ENCODE data around the gene CNTN5.
A peak's percentile ranks its signal among the peaks of the same experiment; 100 is the strongest.

Gene CNTN5

DNA sequence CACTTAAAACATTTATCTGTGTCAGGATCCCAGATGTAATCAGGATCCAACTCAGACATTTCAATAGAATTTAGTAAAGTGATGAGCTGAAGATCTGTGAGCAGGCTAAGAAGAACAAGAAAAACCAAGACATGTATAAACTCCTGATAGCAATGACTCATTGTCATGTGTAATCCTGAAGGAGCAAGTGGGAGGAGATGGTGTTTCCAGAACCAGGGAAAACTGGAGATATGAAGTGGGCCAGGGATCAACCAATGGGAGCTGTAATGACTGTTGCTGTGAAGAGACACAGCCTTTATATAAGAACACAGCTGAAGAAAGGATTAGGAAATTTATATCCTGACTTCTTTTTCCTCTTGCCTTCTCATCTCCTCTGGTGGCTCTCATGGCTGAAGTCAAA, 983.8 kb downstream of the CNTN5 start:
- FAIRE-seq = no peak
- DNase-seq (ENCODE audit: insufficient read length, low spot score) = no peak
- no peak for TF ChIP-seq CTCF (IDR thresholded peaks at IDR 0.05; ENCODE audit: insufficient read depth, missing control alignments)

DNA sequence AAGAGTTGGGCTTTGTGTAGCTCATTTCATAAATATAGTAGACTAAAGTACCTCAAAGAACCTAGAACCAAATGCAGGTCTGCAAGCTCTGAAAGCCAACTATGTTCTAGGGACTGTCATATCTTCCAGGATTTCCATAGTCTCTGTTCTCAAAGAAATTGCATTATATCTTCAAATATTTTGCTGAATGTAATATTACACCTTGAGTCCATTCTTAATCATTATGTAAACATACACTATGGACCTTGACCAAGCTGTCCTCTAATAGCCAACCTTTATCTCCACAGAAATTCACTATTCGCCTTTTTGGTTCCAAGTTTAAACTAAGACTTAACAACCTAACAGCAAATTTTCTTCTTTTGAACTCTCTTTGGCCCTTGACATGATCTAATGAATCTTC, 987.7 kb downstream of the CNTN5 start:
- FAIRE-seq = peak; percentile 11
- no peak for TF ChIP-seq CTCF (IDR thresholded peaks at IDR 0.05; ENCODE audit: insufficient read depth, missing control alignments)
- DNase-seq (ENCODE audit: insufficient read length, low spot score) = no peak

DNA sequence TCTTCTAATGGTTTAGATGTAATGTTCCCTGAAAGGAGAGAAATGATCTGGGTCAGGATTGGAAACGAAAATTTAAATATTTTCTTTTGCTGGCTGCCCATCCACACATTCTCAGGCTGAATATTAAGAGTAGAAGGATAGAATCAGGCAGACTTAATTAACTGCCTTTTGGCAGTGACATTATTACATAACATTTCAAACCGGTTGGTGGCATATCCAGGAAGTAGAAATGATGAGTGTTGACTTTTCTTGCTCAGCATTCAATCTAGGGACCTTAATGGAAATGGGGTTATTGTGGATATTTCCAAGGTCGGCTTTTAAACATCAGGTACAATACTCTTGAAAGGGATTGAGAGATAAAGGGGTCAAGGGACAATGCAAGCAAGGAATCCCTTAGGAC, 989.0 kb downstream of the CNTN5 start:
- TF ChIP-seq CTCF (IDR thresholded peaks at IDR 0.05; ENCODE audit: insufficient read depth, missing control alignments) = no peak
- DNase-seq (ENCODE audit: insufficient read length, low spot score) (no peak), FAIRE-seq (no peak)

- no peak for TF ChIP-seq CTCF (IDR thresholded peaks at IDR 0.05; ENCODE audit: insufficient read depth, missing control alignments)
- DNase-seq (ENCODE audit: insufficient read length, low spot score) = no peak
- no peak for FAIRE-seq
Observed at GRCh38 chr11:100010393-100010792, 989.6 kb downstream of the CNTN5 start.

- DNase-seq (ENCODE audit: insufficient read length, low spot score) (no peak), FAIRE-seq (no peak)
- TF ChIP-seq CTCF (IDR thresholded peaks at IDR 0.05; ENCODE audit: insufficient read depth, missing control alignments) = no peak
Observed at GRCh38 chr11:100011697-100012096, 990.9 kb downstream of the CNTN5 start.

GRCh38 chr11:100013011-100013410, 992.3 kb downstream of the CNTN5 start:
- FAIRE-seq = no peak
- DNase-seq (ENCODE audit: insufficient read length, low spot score) = no peak
- no peak for TF ChIP-seq CTCF (IDR thresholded peaks at IDR 0.05; ENCODE audit: insufficient read depth, missing control alignments)

DNA sequence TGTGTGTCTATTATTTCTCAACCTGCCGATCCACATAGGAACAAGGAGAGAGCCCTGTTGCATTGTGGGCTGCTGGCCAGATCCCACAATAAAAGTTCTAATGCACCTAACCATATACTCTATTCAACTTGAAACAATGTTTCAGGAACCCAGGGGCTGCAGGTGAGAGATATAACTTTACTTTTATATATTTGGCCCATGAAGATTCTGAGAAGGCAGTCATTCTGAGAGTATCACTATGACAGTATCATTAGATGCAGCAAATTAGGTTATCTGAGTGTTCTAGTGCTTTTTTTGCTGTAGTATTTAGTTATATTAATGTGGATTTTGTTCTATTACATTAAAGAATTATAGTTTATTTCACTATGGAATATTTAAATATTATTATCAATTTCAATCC, 1011.2 kb downstream of the CNTN5 start:
- FAIRE-seq (no peak), DNase-seq (ENCODE audit: insufficient read length, low spot score) (no peak)
- TF ChIP-seq CTCF (IDR thresholded peaks at IDR 0.05; ENCODE audit: insufficient read depth, missing control alignments) = no peak
